Esophagus (tissue), 2 donors: ENCODE measurements around the gene HOMER2. TPM values are rescaled to one million over a fixed set of nuclear protein-coding genes. Genes with fewer than 3 reads are reported as not detected.

ENCODE experiments used
- H3K27ac ChIP-seq, 2 donors: one replicate each; pipeline ENCODE4 v1.5.1; 2013; ENCODE audit warnings: low read depth in 2 of 2, mild to moderate bottlenecking in 2 of 2, inconsistent platforms in 1 of 2, low read length in 1 of 2, moderate library complexity in 1 of 2
- H3K27me3 ChIP-seq, 2 donors: one replicate each; pipeline ENCODE4 v1.6.1; 2013; ENCODE audit warnings: low read length in 2 of 2, control low read depth in 1 of 2, mild to moderate bottlenecking in 1 of 2; ENCODE audit not compliant: insufficient read depth in 2 of 2, control insufficient read depth in 1 of 2
- H3K36me3 ChIP-seq, 2 donors: one replicate each; pipeline ENCODE4 v1.6.1; 2013; ENCODE audit warnings: low read length in 1 of 2; ENCODE audit not compliant: control insufficient read depth in 2 of 2, insufficient read depth in 2 of 2
- H3K4me1 ChIP-seq, 2 donors: one replicate each; pipeline ENCODE4 v1.6.1; 2013; ENCODE audit warnings: low read length in 1 of 2; ENCODE audit not compliant: control insufficient read depth in 2 of 2, insufficient read depth in 2 of 2
- H3K4me3 ChIP-seq, 2 donors: one replicate each; pipeline ENCODE4 v1.5.1; 2013; ENCODE audit warnings: low read length in 2 of 2, mild to moderate bottlenecking in 2 of 2, low read depth in 1 of 2, moderate library complexity in 1 of 2
- H3K9me3 ChIP-seq, 2 donors: one replicate each; pipeline ENCODE4 v1.6.1; 2013; ENCODE audit warnings: mild to moderate bottlenecking in 2 of 2, low read depth in 1 of 2, low read length in 1 of 2, moderate library complexity in 1 of 2; ENCODE audit not compliant: control insufficient read depth in 2 of 2, insufficient read depth in 1 of 2
- WGBS, 2 donors: extraction: QIAGEN DNeasy Blood & Tissue Kit; methylation state at CpG; one replicate each; pipeline ENCODE4 v1.1.7; 2013; 5-methylcytosine and 5-hydroxymethylcytosine counted together
- polyA plus RNA-seq, 2 donors: library from polyadenylated mRNA; stranded (reverse); fragments of 200-250 nt; gene quantifications; one replicate each; pipeline ENCODE4 v1.2.3, GENCODE V29; 2013
- donor health status: healthy with polysubstance abuse.
- donor health status: Bipolar disorder and iron deficiency.

Gene HOMER2
- polyA plus RNA-seq, 2 donors = 13.8 to 23.0 TPM

GRCh38 chr15:82805994-82806406, 146.5 kb downstream of the HOMER2 start, which contains the start of gene FSD2:
Gene FSD2 (minus strand): TSS chr15:82806069. CDS start chr15:82787390, 18,679 bp downstream.
- 70% methylated on average over 2 of the region's 2 CpGs for WGBS, 2 donors
- Histone ChIP-seq H3K27ac (no peak within 1 kb of the TSS), H3K9me3 (no peaks in the 10 kb centered on the region), H3K27me3 (no peaks in the 10 kb centered on the region), H3K4me1 (no peaks in the 10 kb centered on the region), H3K4me3 (no peak within 1 kb of the TSS), H3K36me3 (no peaks in the 10 kb centered on the region)

GRCh38 chr15:82804575-82804949, 148.0 kb downstream of the HOMER2 start:
- Histone ChIP-seq H3K4me3 (no peak overlapping the region), H3K36me3 (no peaks in the 10 kb centered on the region), H3K9me3 (no peaks in the 10 kb centered on the region), H3K4me1 (no peaks in the 10 kb centered on the region), H3K27ac (no peak overlapping the region), H3K27me3 (no peaks in the 10 kb centered on the region)
- 49 to 70% methylated on average over 1 of the region's 1 CpG for WGBS, 2 donors

GRCh38 chr15:82803793-82804574, 148.5 kb downstream of the HOMER2 start:
- no peaks in the 10 kb centered on the region for H3K9me3 ChIP-seq
- whole genome bisulfite sequencing, 2 donors = 89% methylated on average over 2 of the region's 2 CpGs
- H3K27ac ChIP-seq = no peak overlapping the region
- no peak overlapping the region for H3K4me3 ChIP-seq
- H3K4me1 ChIP-seq = no peaks in the 10 kb centered on the region
- H3K27me3 ChIP-seq = no peaks in the 10 kb centered on the region
- no peaks in the 10 kb centered on the region for H3K36me3 ChIP-seq

DNA sequence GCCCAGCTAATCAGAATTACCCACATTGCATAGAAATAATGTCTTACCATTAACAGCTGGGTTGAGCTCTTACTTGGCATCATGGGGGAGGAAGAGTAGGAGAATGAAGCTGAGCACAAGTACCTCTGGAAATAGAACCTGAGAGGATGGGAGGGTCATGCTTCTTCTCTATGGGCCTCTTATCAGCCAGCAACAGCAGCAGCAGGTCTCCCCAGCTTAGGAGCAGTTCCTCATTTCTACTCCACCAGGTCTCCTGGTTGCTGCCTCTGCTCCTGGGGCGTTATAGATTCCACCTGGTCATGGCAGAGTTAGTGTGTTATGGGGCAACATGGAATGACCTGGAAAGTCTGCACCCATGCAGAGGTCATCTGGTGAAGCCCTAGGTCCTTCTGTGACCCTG, 150.0 kb downstream of the HOMER2 start:
- H3K27ac ChIP-seq = no peak overlapping the region
- 73 to 84% methylated on average over 1 of the region's 1 CpG for WGBS, 2 donors
- no peaks in the 10 kb centered on the region for H3K27me3 ChIP-seq

GRCh38 chr15:82799183-82799841, 153.2 kb downstream of the HOMER2 start:
- H3K9me3 ChIP-seq = no peaks in the 10 kb centered on the region
- no peak overlapping the region for H3K4me3 ChIP-seq
- H3K4me1 ChIP-seq = no peaks in the 10 kb centered on the region
- no peaks in the 10 kb centered on the region for H3K27me3 ChIP-seq
- H3K36me3 ChIP-seq = no peaks in the 10 kb centered on the region
- WGBS, 2 donors = 78 to 80% methylated on average over 7 of the region's 7 CpGs
- H3K27ac ChIP-seq = no peak overlapping the region

More for the DNA sequence above, 150.0 kb downstream of the HOMER2 start:
- Histone ChIP-seq H3K4me3 (no peak overlapping the region), H3K9me3 (no peaks in the 10 kb centered on the region), H3K36me3 (no peaks in the 10 kb centered on the region), H3K4me1 (no peaks in the 10 kb centered on the region)

Other genes with a start within 250 kb of the HOMER2 start
- gene AP3B2, start 242.8 kb downstream of the HOMER2 start, polyA plus RNA-seq = 1 to 10 TPM; 1.1 to 2.8 TPM
- under 1 TPM; 0.01 to 0.12 TPM for gene FSD2, start 146.7 kb downstream of the HOMER2 start, polyA plus RNA-seq
- gene WHAMM, start 143.1 kb downstream of the HOMER2 start, polyA plus RNA-seq = 1 to 10 TPM; 4.1 to 4.5 TPM
- gene RAMAC, start 33.5 kb upstream of the HOMER2 start, polyA plus RNA-seq = 10 to 100 TPM; 26.3 to 28.2 TPM
- gene C15orf40, start 58.9 kb upstream of the HOMER2 start, polyA plus RNA-seq = 10 to 100 TPM; 17.0 to 19.5 TPM
- 10 to 100 TPM in 1 of 2 donors, 1 to 10 TPM in 1; 6.8 to 18.1 TPM for gene BTBD1, start 114.5 kb upstream of the HOMER2 start, polyA plus RNA-seq
- gene TM6SF1, start 154.9 kb upstream of the HOMER2 start, polyA plus RNA-seq = 1 to 10 TPM in 1 of 2 donors, under 1 TPM in 1; 0.75 to 1.1 TPM